Loucy (cell line): Measurements from ENCODE around the gene CD226.

ENCODE experiments used
- H2AFZ ChIP-seq: fragments of 200-600 bp; sonication (generic); 2 replicates; pipeline ENCODE4 v1.6.0; 2016; ENCODE audit warnings: antibody characterized with exemption, mild to moderate bottlenecking, low read length, moderate library complexity
- H3F3A ChIP-seq: fragments of 200-600 bp; 2 replicates; pipeline ENCODE4 v1.6.0; 2016; ENCODE audit warnings: antibody characterized with exemption, low read depth, mild to moderate bottlenecking
- H3K27me3 ChIP-seq: fragments of 200-600 bp; sonication (generic); 2 replicates; pipeline ENCODE4 v1.6.1; 2014; ENCODE audit warnings: low read length, mild to moderate bottlenecking; ENCODE audit not compliant: insufficient read depth, poor library complexity, severe bottlenecking
- H3K36me3 ChIP-seq: fragments of 200-600 bp; sonication (generic); 2 replicates; pipeline ENCODE4 v1.6.1; 2016; ENCODE audit warnings: low read length; ENCODE audit not compliant: insufficient read depth
- H3K4me1 ChIP-seq: fragments of 200-600 bp; sonication (generic); 2 replicates; pipeline ENCODE4 v1.5.1; 2014; ENCODE audit warnings: low read length, mild to moderate bottlenecking; ENCODE audit not compliant: insufficient read depth, poor library complexity, severe bottlenecking
- H3K4me2 ChIP-seq: fragments of 200-600 bp; sonication (generic); 2 replicates; pipeline ENCODE4 v1.6.0; 2014; ENCODE audit warnings: antibody characterized with exemption, low read length, low read depth, mild to moderate bottlenecking; ENCODE audit not compliant: poor library complexity, severe bottlenecking
- H3K4me3 ChIP-seq: fragments of 200-600 bp; sonication (generic); 2 replicates; pipeline ENCODE4 v1.5.1; 2014; ENCODE audit warnings: low read length, mild to moderate bottlenecking, mixed read lengths; ENCODE audit not compliant: poor library complexity, severe bottlenecking
- H3K79me2 ChIP-seq: fragments of 200-600 bp; sonication (generic); 2 replicates; pipeline ENCODE4 v1.6.1; 2014; ENCODE audit warnings: low read length; ENCODE audit not compliant: insufficient read depth
- H3K9ac ChIP-seq: fragments of 200-600 bp; sonication (generic); 2 replicates; pipeline ENCODE4 v1.6.0; 2014; ENCODE audit warnings: mild to moderate bottlenecking, low read depth, low read length, moderate library complexity; ENCODE audit not compliant: poor library complexity, severe bottlenecking
- H3K9me2 ChIP-seq: fragments of 200-600 bp; sonication (generic); replicated peaks from 2 replicates; pipeline ENCODE4 v1.6.1; 2016; ENCODE audit warnings: low read depth, low read length, mixed read lengths
- H3K9me3 ChIP-seq: fragments of 200-600 bp; sonication (generic); 2 replicates; pipeline ENCODE4 v1.6.1; 2014; ENCODE audit warnings: mild to moderate bottlenecking, antibody characterized with exemption, low read length, low read depth; ENCODE audit not compliant: insufficient read depth
- H4K20me1 ChIP-seq: fragments of 200-600 bp; sonication (generic); 2 replicates; pipeline ENCODE4 v1.6.0; 2014; ENCODE audit warnings: antibody characterized with exemption, low read length, mild to moderate bottlenecking; ENCODE audit not compliant: insufficient read depth, poor library complexity, severe bottlenecking
- EZH2phosphoT487 ChIP-seq: fragments of 200-600 bp; IDR thresholded peaks from 2 replicates; pipeline ENCODE4 v1.6.1; 2018; ENCODE audit warnings: antibody characterized with exemption, mild to moderate bottlenecking, moderate library complexity, borderline replicate concordance
- TF ChIP-seq, protein P1 (sequence below): fragments of 200-600 bp; sonication (generic); conservative IDR thresholded peaks from 2 replicates; pipeline ENCODE4 v1.5.1; 2014; ENCODE audit warnings: mild to moderate bottlenecking, antibody characterized with exemption, low read length

Gene CD226

DNA sequence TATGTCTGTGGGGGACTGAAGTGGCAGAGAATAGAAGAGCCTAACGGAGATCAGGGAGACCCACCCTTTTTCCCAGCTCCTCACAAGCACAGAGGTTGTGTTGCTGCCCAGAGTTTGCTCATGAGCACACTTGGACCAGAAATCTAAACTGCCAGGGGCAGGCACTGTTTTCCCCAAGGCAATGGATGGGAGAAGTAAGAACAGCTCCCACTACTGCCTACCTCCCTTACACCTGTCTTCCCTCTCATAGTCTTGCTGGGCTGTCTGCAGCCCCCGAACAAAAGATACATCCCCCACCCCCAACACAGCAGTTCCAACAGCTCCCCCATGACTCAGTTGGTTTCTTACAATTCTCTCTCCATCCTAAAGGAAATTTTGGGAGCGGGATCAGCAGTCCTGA, 48.1 kb upstream of the CD226 start:
- Histone ChIP-seq H3F3A (no peaks in the 10 kb centered on the region), H4K20me1 (no peaks in the 10 kb centered on the region), H3K27me3 (no peaks in the 10 kb centered on the region), H3K9me3 (no peaks in the 10 kb centered on the region), H3K9me2 (no peaks in the 10 kb centered on the region), H2AFZ (no peak overlapping the region), H3K36me3 (peaks cover 8% of the 10 kb centered on the region; the same call in 1 of the 2 replicates), H3K79me2 (no peaks in the 10 kb centered on the region), H3K4me2 (no peak overlapping the region), H3K4me1 (no peaks in the 10 kb centered on the region), H3K9ac (no peak overlapping the region), H3K4me3 (no peak overlapping the region)
- TF ChIP-seq, protein P1, sequence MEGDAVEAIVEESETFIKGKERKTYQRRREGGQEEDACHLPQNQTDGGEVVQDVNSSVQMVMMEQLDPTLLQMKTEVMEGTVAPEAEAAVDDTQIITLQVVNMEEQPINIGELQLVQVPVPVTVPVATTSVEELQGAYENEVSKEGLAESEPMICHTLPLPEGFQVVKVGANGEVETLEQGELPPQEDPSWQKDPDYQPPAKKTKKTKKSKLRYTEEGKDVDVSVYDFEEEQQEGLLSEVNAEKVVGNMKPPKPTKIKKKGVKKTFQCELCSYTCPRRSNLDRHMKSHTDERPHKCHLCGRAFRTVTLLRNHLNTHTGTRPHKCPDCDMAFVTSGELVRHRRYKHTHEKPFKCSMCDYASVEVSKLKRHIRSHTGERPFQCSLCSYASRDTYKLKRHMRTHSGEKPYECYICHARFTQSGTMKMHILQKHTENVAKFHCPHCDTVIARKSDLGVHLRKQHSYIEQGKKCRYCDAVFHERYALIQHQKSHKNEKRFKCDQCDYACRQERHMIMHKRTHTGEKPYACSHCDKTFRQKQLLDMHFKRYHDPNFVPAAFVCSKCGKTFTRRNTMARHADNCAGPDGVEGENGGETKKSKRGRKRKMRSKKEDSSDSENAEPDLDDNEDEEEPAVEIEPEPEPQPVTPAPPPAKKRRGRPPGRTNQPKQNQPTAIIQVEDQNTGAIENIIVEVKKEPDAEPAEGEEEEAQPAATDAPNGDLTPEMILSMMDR = no peak
- no peak for TF ChIP-seq EZH2phosphoT487

- Histone ChIP-seq H3K4me1 (no peaks in the 10 kb centered on the region), H4K20me1 (no peaks in the 10 kb centered on the region)
Measured at GRCh38 chr18:69992776-69993175, 45.1 kb upstream of the CD226 start.

GRCh38 chr18:69987870-69988269, 40.2 kb upstream of the CD226 start:
- H3F3A ChIP-seq = no peaks in the 10 kb centered on the region
- no peaks in the 10 kb centered on the region for H4K20me1 ChIP-seq
- H3K4me2 ChIP-seq = no peak overlapping the region
- TF ChIP-seq, protein P1 = no peak
- no peak for TF ChIP-seq EZH2phosphoT487
- H2AFZ ChIP-seq = no peak overlapping the region
- no peaks in the 10 kb centered on the region for H3K4me1 ChIP-seq
- peaks cover 8% of the 10 kb centered on the region; the same call in 1 of the 2 replicates for H3K36me3 ChIP-seq
- no peak overlapping the region for H3K9ac ChIP-seq
- no peaks in the 10 kb centered on the region for H3K9me2 ChIP-seq
- H3K4me3 ChIP-seq = no peak overlapping the region
- peaks cover 20% of the 10 kb centered on the region; the same call in 1 of the 2 replicates for H3K9me3 ChIP-seq
- H3K79me2 ChIP-seq = no peaks in the 10 kb centered on the region
- no peaks in the 10 kb centered on the region for H3K27me3 ChIP-seq

More at GRCh38 chr18:69992776-69993175, 45.1 kb upstream of the CD226 start:
- Histone ChIP-seq H3K36me3 (no peaks in the 10 kb centered on the region; the same call in 1 of the 2 replicates), H3K27me3 (no peaks in the 10 kb centered on the region), H3K4me3 (no peak overlapping the region), H3K9me2 (no peaks in the 10 kb centered on the region), H3F3A (no peaks in the 10 kb centered on the region), H3K9ac (no peak overlapping the region), H3K4me2 (no peak overlapping the region), H3K79me2 (no peaks in the 10 kb centered on the region), H3K9me3 (peaks cover 15% of the 10 kb centered on the region; the same call in 1 of the 2 replicates), H2AFZ (no peak overlapping the region)
- TF ChIP-seq, protein P1 = no peak
- no peak for TF ChIP-seq EZH2phosphoT487
